Right renal pelvis (tissue), 4 donors: ENCODE data around the gene CYFIP2. TPM values are rescaled to one million over a fixed set of nuclear protein-coding genes. Genes with fewer than 3 reads are reported as not detected.

ENCODE experiments used
- DNase-seq, 4 donors: peaks; one replicate each; pipeline ENCODE4 v3.0.0-alpha.2; 2013; ENCODE audit warnings: low read depth in 4 of 4, low spot score in 3 of 4, missing footprints in 1 of 4
- polyA plus RNA-seq, 4 donors: library from polyadenylated mRNA; unstranded; fragments of 120-200 nt; gene quantifications; one replicate each; pipeline ENCODE4 v1.2.1, GENCODE V29; 2013; ENCODE audit not compliant: insufficient read length in 4 of 4

CYFIP2 gene
- polyA plus RNA-seq, 4 donors: 106 to 149 (median 120) TPM

GRCh38 chr5:157285310-157286035 is 19.6 kb downstream of the CYFIP2 start:
- DNase-seq: no peak

GRCh38 chr5:157286761-157287211 is 20.9 kb downstream of the CYFIP2 start:
- DNase-seq: no peak

- no peak for DNase-seq
Observed at GRCh38 chr5:157288405-157289163, 22.7 kb downstream of the CYFIP2 start.

GRCh38 chr5:157289164-157289819 is 23.4 kb downstream of the CYFIP2 start:
- DNase-seq: no peak

GRCh38 chr5:157290156-157290980 is 24.4 kb downstream of the CYFIP2 start:
- DNase-seq: no peak

- DNase-seq: peak in 3 of 4 donors; percentile 54 to 73 (median 65)
Observed at GRCh38 chr5:157290981-157291711, 25.2 kb downstream of the CYFIP2 start.

- DNase-seq: no peak
Observed at GRCh38 chr5:157292599-157292998, 26.7 kb downstream of the CYFIP2 start.

- DNase-seq: no peak
Observed at GRCh38 chr5:157294407-157295091, 28.6 kb downstream of the CYFIP2 start.

GRCh38 chr5:157295247-157295646 is 29.3 kb downstream of the CYFIP2 start:
- DNase-seq: no peak

- no peak for DNase-seq
Observed at GRCh38 chr5:157300564-157300963, 34.6 kb downstream of the CYFIP2 start.

- DNase-seq: no peak
Observed at GRCh38 chr5:157301066-157301465, 35.1 kb downstream of the CYFIP2 start.

GRCh38 chr5:157303023-157303422 is 37.1 kb downstream of the CYFIP2 start:
- DNase-seq: no peak

GRCh38 chr5:157303667-157304327 is 37.9 kb downstream of the CYFIP2 start:
- DNase-seq: no peak

- no peak for DNase-seq
Observed at GRCh38 chr5:157306081-157306480, 40.2 kb downstream of the CYFIP2 start.

- no peak for DNase-seq
Observed at GRCh38 chr5:157306692-157307471, 41.0 kb downstream of the CYFIP2 start.

GRCh38 chr5:157308836-157309465 is 43.0 kb downstream of the CYFIP2 start:
- DNase-seq: no peak

- no peak for DNase-seq
Observed at GRCh38 chr5:157309796-157310195, 43.9 kb downstream of the CYFIP2 start.
